ENCODE measurements around the gene RASSF3.

Gene RASSF3

DNA sequence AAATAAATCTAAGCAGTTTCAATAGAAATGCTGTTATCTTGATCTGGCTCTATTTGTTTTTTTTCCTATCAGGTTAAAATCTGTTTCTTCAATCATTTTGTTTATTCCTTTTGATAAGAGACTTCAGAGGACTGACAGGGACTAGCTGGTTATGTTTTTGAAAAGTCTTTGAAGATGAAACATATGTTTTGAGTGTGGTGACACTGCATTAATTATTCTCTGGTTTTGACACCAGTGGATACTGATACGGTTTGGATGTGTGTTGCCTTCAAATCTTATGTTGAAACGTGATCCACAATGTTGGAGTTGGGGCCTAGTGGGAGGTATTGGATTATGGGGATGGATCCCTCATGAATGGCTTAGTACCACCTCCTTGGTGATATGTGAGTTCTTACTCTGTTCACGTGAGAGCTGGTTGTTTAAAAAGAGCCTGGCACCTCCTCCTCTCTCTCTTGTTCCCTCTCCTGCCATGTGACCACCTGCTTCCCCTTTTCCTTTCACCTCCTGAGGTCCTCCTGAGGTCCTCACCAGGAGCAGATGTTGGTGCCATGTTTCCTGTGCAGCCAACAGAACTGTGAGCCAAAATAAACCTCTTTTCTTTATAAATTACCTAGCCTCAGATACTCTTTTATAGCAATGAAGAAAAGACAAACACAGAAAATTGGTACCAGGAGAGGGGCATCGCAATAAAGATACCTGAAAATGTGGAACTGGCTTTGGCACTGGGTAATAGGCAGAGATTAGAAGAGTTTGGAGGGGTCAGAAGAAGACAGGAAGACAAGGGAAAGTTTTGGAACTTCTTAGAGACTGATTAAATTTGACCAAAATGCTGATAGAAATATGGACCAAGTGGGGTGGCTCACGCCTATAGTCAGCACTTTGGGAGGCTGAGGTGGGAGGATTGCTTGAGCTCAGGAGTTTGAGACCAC, 23.0 kb downstream of the RASSF3 start:
- Histone ChIP-seq H3K9ac (ENCODE audit: low read depth, low read length) (no peak overlapping the region), H4K20me1 (ENCODE audit: insufficient read depth, low read length) (peaks cover 7% of the 10 kb centered on the region; the same call in 1 of the 2 replicates), H3K79me2 (ENCODE audit: insufficient read depth, low read length) (peaks cover 69% of the 10 kb centered on the region), H3K27ac (ENCODE audit: low read length) (no peak overlapping the region), H3K9me3 (ENCODE audit: insufficient read depth, low read length, severe bottlenecking) (no peaks in the 10 kb centered on the region), H3K36me3 (ENCODE audit: insufficient read depth, low read length) (no peaks in the 10 kb centered on the region), H3K4me2 (ENCODE audit: insufficient read depth, low read length) (no peak overlapping the region), H3K4me1 (ENCODE audit: insufficient read depth, low read length) (no peaks in the 10 kb centered on the region), H3K4me3 (ENCODE audit: low read depth in 1 of 2, low read length in 2 of 2) (no peak overlapping the region), H3K27me3 (ENCODE audit: insufficient read depth, low read length, poor library complexity) (no peaks in the 10 kb centered on the region), H2AFZ (ENCODE audit: low read depth, low read length) (no peak overlapping the region)
- no peak for DNase-seq
- ATAC-seq (ENCODE audit: insufficient read depth, low read depth), result no peak
- TF ChIP-seq EZH2 (IDR thresholded peaks at IDR 0.05; ENCODE audit: borderline replicate concordance, low read depth, low read length, severe bottlenecking), result no peak
- TF ChIP-seq, protein P1, sequence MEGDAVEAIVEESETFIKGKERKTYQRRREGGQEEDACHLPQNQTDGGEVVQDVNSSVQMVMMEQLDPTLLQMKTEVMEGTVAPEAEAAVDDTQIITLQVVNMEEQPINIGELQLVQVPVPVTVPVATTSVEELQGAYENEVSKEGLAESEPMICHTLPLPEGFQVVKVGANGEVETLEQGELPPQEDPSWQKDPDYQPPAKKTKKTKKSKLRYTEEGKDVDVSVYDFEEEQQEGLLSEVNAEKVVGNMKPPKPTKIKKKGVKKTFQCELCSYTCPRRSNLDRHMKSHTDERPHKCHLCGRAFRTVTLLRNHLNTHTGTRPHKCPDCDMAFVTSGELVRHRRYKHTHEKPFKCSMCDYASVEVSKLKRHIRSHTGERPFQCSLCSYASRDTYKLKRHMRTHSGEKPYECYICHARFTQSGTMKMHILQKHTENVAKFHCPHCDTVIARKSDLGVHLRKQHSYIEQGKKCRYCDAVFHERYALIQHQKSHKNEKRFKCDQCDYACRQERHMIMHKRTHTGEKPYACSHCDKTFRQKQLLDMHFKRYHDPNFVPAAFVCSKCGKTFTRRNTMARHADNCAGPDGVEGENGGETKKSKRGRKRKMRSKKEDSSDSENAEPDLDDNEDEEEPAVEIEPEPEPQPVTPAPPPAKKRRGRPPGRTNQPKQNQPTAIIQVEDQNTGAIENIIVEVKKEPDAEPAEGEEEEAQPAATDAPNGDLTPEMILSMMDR (IDR thresholded peaks at IDR 0.05; ENCODE audit: borderline replicate concordance, extremely low read depth, low read length, poor library complexity, severe bottlenecking), result no peak

DNA sequence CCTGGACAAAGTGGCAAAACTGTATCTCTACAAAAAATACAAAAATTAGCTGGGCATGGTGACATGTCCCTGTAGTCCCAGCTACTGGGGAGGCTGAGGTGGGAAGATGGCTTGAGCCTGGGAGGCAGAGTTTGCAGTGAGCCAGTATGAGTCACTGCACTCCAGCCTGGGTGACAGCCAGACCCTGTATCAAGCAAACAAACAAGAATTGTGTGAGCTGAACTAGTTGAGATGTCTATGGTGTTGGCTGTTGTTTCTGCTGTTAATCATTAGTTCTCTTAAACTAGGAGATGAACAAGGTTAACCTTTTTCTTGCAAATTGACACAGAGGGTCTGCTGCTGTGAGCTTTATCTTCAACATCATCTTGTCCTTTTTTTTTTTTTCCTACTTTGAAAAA, 23.6 kb downstream of the RASSF3 start:
- Histone ChIP-seq H3K36me3 (ENCODE audit: insufficient read depth, low read length) (no peaks in the 10 kb centered on the region), H3K27me3 (ENCODE audit: insufficient read depth, low read length, poor library complexity) (no peaks in the 10 kb centered on the region), H2AFZ (ENCODE audit: low read depth, low read length) (no peak overlapping the region), H3K9me3 (ENCODE audit: insufficient read depth, low read length, severe bottlenecking) (no peaks in the 10 kb centered on the region), H3K27ac (ENCODE audit: low read length) (no peak overlapping the region), H3K79me2 (ENCODE audit: insufficient read depth, low read length) (peaks cover 69% of the 10 kb centered on the region), H3K9ac (ENCODE audit: low read depth, low read length) (no peak overlapping the region), H4K20me1 (ENCODE audit: insufficient read depth, low read length) (peaks cover 7% of the 10 kb centered on the region; the same call in 1 of the 2 replicates), H3K4me1 (ENCODE audit: insufficient read depth, low read length) (no peaks in the 10 kb centered on the region), H3K4me2 (ENCODE audit: insufficient read depth, low read length) (no peak overlapping the region), H3K4me3 (ENCODE audit: low read depth in 1 of 2, low read length in 2 of 2) (no peak overlapping the region)
- DNase-seq (no peak), ATAC-seq (ENCODE audit: insufficient read depth, low read depth) (no peak; the same call in 2 of the 3 replicates)
- TF ChIP-seq, protein P1 (IDR thresholded peaks at IDR 0.05; ENCODE audit: borderline replicate concordance, extremely low read depth, low read length, poor library complexity, severe bottlenecking), result no peak

DNA sequence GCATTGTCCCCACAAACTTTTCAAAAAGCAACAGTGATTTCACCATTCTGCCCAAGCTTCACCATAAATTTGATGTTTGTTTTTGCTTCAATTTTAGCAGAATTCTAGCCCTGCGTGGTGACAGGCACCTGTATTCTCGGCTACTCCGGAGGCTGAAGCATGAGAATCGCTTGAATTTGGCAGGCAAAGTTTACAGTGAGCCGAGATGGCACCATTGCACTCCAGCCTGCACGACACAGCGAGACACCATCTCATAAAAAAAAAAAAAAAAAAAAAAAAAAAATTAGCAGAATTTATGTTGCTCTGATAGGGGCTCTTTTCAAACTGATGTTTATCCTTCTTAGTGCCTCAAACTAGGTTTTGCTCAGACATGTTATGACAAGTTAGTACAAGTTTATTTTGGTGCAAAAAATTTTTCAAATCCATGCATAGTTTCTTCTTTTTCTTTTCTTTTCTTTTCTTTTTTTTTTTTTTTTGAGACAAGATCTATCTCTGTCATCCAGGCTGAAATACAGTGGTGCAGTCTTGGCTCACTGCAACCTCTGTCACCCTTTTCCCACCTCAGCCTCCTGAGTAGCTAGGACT, 24.3 kb downstream of the RASSF3 start:
- TF ChIP-seq, protein P1 (IDR thresholded peaks at IDR 0.05; ENCODE audit: borderline replicate concordance, extremely low read depth, low read length, poor library complexity, severe bottlenecking), result no peak
- TF ChIP-seq EZH2 (IDR thresholded peaks at IDR 0.05; ENCODE audit: borderline replicate concordance, low read depth, low read length, severe bottlenecking), result no peak
- no peaks in the 10 kb centered on the region for H3K27me3 ChIP-seq (ENCODE audit: insufficient read depth, low read length, poor library complexity)
- H3K4me3 ChIP-seq (ENCODE audit: low read depth in 1 of 2, low read length in 2 of 2), result no peak overlapping the region
- ATAC-seq (ENCODE audit: insufficient read depth, low read depth), result no peak
- peaks cover 72% of the 10 kb centered on the region for H3K79me2 ChIP-seq (ENCODE audit: insufficient read depth, low read length)
- peaks cover 7% of the 10 kb centered on the region; the same call in 1 of the 2 replicates for H4K20me1 ChIP-seq (ENCODE audit: insufficient read depth, low read length)
- no peak overlapping the region for H3K9ac ChIP-seq (ENCODE audit: low read depth, low read length)
- no peaks in the 10 kb centered on the region for H3K9me3 ChIP-seq (ENCODE audit: insufficient read depth, low read length, severe bottlenecking)
- no peaks in the 10 kb centered on the region for H3K4me1 ChIP-seq (ENCODE audit: insufficient read depth, low read length)
- H3K27ac ChIP-seq (ENCODE audit: low read length), result no peak overlapping the region
- DNase-seq, result no peak
- no peak overlapping the region for H2AFZ ChIP-seq (ENCODE audit: low read depth, low read length)
- no peak overlapping the region for H3K4me2 ChIP-seq (ENCODE audit: insufficient read depth, low read length)
- H3K36me3 ChIP-seq (ENCODE audit: insufficient read depth, low read length), result no peaks in the 10 kb centered on the region

All from DND-41 (cell line).